ENCODE measurements around the gene EEIG1. TPM values are rescaled to one million over a fixed set of nuclear protein-coding genes. Genes with fewer than 3 reads are reported as not detected.

The EEIG1 gene
- polyA plus RNA-seq, 3 donors, result 11.2 to 18.6 (median 14.9) TPM

DNA sequence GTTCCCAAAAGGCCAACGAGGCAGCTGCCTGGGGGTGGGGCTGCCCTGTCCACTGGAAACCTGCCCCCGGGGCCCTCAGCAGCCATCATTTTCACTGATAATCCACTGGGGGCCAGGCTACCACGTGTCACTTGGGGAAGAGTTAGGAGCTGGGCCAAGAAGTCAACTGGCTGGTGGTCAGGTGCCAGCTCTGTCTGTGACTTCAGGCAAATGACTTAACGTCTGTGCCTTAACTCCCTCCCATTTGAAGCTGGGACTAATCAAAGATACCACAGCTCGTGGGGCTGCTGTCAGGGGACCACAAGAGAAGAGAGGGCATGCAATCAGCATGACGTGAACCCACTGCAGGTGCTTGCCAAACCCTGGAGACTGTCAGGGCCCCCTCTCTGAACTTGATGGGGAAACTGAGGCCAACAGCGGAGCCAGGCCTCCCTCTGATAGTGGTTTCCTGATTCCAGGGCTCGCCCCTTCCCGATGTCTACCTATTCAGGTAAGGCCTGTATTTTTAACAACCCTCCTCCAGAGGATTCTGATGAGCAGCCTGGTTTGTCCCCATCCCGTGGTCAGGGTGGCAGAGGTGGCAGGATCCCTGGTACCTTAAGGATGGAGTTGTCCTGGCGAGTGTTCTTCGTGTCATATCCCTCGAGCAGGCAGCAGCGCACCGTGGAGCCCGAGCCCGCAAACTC is 30.8 kb downstream of the EEIG1 start:
- no peak overlapping the region for H3K27ac ChIP-seq (ENCODE audit: low read depth, low read length)
- 48 to 80% (median 79%) methylated on average over 17 of the region's 17 CpGs for WGBS, 3 donors

DNA sequence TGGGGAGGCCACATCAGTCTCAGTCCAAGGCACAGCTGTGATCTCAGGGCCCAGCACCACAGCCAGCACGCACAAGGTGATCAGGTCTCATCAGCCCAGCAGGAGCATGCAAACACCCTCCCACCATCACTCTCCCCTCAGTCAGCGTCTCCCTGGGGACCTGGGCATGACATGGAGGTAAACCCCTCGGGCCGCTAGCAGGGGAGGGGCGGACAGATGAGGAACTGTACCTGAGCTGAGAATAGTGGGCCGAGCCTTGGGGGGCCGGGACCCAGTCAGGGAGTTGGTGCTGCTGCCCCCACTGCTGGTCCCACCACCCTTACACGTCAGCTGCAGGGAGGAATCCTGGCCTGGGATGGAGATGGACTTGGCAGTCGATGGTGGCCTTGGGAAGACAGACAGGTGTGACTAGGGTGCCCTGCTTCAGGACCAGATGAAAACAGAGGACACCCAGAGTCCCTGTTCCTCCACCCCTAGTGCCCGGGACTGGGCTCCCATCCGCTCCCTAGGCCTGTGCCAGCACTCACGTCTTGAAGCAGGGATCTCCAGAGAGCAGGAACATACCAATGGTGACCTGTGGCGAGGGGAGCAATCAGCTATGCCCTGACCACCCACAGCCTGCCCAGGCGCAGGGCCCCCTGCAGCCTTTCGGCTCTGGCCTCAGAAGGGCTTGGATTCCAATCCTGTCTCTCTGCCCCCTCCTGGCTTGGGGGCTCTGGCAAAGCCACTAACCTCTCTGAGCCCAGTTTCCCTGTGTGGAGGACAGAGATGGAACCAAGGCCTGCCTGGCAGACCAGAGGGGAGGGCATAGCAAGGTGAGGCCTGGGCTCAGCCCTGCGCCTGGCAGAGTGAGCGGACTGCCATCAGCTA is 32.7 kb downstream of the EEIG1 start:
- H3K27ac ChIP-seq (ENCODE audit: low read depth, low read length), result no peak overlapping the region
- 81 to 89% (median 84%) methylated on average over 17 of the region's 17 CpGs for WGBS, 3 donors

DNA sequence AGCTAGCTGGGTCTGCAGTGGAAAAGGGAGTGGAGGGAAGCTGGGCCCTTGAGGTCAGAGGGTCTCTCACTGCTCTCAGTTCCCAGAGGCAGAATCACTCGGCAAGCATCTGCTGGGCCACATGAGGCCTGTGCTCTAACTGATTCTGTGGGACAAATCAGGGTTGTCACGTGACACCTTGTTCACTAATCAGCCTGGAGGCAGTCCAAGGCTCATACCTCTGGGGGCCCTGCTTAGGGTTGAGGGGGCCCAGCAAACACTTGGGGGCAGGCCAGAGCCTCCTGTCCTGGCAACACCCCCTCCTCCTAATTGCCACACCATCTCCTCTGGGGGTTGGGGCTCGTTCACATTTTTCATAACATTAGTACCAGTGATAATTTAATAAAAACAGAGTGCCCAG is 34.1 kb downstream of the EEIG1 start:
- no peak overlapping the region for H3K27ac ChIP-seq (ENCODE audit: low read depth, low read length)
- WGBS, 3 donors, result 56 to 78% (median 60%) methylated on average over 3 of the region's 3 CpGs

DNA sequence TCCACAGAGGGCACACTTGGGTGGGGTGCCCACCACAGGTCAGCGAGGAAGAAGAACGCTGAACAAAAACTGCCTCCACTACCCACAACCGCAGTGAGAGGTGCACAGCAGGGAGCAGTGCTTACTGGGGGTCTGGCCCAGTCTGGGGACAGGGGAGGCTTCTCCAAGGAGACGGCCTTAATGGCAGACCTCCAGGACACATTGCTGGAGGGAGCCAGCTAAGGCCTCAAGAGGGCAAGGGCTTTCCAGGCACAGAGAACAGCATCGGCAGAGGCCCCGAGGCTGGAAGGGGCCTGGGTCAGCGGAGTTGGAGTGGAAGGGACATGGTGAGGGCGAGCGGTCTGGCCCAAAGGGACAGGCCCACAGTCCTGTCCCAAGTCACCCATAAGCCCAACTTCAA is 34.8 kb downstream of the EEIG1 start:
- 82 to 93% (median 87%) methylated on average over 9 of the region's 9 CpGs for WGBS, 3 donors
- no peak overlapping the region for H3K27ac ChIP-seq (ENCODE audit: low read depth, low read length)

DNA sequence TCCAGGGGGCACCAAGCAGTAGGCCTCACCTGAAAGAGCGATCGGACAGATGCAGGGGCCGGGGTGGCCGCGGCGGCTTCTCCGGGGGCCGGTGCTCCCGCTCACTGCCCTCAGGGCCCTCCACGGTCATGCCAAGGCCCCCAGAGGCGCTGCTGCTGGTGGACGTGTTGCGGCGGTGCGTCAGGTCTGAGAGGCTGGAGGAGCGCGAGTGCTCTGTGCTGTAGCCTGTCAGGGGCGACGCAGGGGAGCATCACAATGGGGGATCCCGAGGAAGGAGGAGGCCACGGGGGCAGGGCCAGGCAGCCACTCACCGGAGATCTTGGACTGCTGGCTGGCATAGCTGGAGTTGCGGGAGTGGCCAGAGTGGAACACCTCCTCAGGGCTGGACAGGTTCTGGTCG is 35.5 kb downstream of the EEIG1 start:
- H3K27ac ChIP-seq (ENCODE audit: low read depth, low read length), result no peak overlapping the region
- 92 to 94% (median 93%) methylated on average over 24 of the region's 24 CpGs for WGBS, 3 donors

DNA sequence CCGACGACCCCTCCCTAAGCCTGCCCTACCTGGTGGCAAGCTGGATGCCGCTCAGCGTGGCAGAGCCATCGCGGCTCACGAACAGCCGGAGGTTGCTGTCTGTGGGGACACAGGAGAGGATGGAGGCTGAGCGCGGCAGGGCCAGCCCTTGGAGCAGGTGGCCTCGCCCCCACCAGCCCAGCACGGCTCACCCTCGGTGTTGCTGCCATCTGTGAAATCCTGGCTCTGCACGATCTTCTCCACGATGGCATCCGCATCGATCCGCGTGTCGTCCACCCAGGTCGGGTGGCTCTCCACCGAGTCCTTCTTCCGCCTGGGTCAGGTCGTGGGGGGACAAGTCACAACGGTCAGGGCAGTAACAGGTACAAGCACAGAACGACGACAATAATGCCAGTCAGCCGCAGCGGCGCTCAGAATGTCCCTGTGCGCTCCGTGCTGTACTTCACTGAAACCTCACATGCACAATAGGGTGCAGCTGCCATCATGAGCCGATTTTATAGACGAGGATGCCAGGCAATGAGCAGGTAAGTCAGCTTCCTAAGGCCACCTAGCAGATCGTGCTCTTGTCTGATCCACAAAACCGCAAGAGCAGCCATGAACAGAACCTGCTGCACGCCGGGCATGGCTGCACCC is 36.1 kb downstream of the EEIG1 start:
- no peak overlapping the region for H3K27ac ChIP-seq (ENCODE audit: low read depth, low read length)
- WGBS, 3 donors, result 93 to 95% (median 93%) methylated on average over 38 of the region's 38 CpGs

DNA sequence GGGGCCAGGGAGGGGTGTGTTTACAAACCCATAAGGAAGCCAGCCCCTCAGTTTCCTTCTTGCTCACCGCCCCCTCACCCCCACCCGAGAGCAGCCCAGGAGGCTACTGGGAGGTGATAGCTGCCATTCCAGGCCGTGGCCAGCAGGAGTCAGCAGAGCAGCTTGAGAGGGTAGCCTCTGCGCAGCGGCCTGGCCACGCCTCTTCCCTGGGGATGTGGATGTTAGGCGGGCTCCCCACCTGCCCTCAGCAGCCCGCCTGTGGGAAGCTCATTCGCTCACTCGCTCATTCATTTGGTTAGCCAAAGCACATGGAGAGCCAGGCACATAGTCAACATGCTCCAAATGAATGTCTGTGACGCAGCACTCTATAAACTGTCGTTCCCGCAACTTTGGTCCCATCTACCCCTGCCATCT is 37.1 kb downstream of the EEIG1 start:
- 25 to 45% (median 32%) methylated on average over 13 of the region's 13 CpGs for WGBS, 3 donors
- no peak overlapping the region for H3K27ac ChIP-seq (ENCODE audit: low read depth, low read length)

DNA sequence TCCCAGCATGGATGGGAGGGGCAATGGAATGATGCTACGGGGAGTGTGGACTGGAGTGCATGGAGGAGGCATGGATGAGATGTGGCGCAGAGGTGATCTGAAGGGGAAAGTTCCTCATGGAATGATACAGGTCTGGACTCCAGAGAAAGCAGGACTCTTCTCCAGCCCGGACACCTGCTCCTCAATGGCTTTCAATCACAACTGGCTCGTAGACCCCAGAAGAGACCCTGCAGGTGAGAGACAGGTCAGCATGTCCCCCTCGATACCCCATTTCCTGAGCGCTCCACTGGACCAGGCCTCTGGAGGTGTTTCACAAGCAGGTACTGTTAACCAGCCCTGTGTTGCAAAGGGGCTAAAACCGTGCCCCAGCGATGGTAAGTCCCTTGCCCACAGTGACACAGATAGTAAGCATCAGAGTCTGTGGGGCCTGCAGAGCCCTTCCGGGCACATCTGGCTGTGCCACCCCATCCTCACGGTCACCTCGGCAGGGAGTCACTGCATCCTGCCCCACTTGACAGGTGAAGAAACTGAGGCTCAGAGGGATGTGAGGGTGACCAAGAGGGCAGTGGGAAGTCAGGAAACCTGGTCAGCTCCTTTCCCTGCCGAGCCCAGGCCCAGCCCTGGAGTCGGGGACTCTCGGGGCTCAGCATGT is 37.7 kb downstream of the EEIG1 start:
- no peak overlapping the region for H3K27ac ChIP-seq (ENCODE audit: low read depth, low read length)
- WGBS, 3 donors, result 69 to 85% (median 72%) methylated on average over 14 of the region's 14 CpGs

DNA sequence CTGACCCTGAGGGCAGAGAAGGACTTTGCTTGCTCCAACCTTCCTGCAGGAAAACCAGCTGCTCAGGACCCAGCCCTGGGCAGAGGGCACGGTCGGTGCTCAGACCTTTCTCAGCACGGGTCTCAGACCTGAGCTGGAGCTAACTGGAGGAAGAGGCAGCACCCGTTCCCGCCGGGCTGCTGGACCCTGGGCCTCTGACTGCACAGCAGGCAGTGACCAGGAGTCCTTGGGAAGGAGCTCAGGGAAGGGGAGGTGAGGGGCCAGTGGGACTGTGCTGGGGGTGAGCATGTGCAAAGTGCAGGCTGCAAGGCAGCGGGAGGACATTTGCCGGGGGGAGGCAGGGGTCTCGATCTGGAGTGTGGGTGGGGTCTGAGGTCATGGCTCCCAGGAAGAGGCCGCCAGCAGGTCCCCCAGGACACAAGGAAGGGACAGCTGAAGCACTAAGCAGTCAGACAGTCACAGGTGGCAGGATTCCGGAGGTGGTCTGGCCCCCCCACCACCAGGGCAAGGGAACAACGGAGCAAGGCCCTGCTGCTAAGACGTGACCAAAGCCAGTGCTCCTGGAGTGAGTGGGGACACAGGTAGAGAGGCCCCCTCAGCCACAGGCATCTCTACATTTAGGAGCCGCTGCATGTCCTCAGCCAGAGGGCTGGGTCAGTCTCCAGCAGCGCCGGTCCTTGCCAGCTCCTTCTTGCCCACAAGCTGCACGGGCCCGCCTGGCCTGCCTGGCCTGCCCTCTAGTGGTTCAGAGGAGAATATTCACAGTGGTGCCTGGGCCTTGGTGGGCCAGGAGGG is 38.4 kb downstream of the EEIG1 start:
- H3K27ac ChIP-seq (ENCODE audit: low read depth, low read length), result no peak overlapping the region
- WGBS, 3 donors, result 55 to 66% (median 64%) methylated on average over 18 of the region's 18 CpGs

DNA sequence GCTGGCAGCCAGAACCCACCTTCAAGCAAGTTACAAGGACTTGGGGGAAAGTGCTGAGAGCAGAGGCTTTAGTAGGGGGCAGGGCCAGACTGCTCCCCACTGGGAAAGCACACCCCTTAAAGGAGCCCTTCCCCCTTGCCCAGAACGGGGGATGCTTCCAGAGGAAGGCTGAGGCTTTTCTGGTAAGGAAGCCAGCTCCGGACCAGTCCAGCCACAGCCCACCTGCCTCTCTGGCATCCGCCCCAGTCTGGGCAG is 38.9 kb downstream of the EEIG1 start:
- no peak overlapping the region for H3K27ac ChIP-seq (ENCODE audit: low read depth, low read length)
- 66 to 73% (median 71%) methylated on average over 3 of the region's 3 CpGs for WGBS, 3 donors

DNA sequence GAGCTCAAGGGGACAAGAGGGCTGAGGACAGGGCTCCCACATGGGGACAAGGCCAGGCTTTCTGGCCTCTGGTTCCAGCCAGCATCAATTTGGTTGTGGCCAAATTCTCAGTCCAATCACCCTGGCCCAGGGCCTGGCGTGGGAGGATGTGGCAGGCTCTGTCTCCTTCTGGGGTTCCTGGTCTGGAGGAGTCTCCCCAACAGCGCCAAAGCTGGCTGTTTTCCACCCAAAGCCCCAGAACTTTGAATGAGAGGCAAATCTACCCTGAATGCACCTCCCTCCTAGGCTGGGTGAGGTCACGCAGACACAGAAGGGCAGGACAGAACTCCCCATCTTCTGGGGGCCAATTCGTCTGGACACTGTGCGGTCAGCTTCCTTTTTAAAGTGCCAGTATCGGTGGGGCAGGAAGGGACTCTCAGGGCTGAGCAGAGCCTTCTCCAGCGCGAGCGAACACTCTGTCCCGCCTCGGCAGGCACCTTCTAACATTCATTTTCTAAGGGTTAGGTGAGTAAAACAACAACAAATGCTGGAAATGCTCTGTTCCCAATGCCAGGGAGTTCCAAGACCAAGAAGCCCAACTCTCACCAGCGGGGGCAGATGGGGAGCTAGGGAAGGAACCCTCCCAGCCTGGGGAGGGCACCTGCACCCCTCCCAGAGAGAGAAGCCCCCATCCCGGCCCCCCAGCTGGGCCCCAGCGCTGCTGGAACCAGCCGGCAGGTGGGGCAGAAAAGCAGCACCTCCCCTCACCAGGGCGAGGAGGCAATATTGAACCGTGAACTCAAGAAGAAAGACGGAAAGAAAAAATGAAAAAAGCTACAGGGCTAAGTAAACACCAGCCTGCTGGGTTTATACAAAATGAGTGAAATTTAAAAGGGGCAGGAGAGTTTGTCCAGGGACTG is 39.5 kb downstream of the EEIG1 start:
- 73 to 80% (median 74%) methylated on average over 18 of the region's 18 CpGs for WGBS, 3 donors
- no peak overlapping the region for H3K27ac ChIP-seq (ENCODE audit: low read depth, low read length)

DNA sequence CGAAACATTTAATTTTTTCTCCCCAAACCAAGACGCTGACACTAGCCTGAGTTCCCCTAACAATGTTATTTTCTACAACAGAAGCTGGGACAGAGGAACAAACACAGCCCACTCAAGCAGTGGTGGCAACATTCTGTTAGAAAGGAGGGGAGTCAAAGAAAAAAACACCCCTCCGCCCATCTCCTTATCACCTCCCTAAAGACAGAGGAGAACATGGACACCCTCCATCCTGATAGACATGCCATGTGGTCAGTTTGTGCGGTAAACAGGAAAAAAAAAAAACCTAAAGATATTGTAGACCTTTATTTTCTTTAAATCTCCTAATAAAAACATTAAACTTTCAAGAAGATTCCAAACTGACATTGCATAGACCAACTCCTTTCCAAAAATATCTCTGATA is 40.2 kb downstream of the EEIG1 start:
- 87 to 91% (median 89%) methylated on average over 4 of the region's 4 CpGs for WGBS, 3 donors
- no peak overlapping the region for H3K27ac ChIP-seq (ENCODE audit: low read depth, low read length)

DNA sequence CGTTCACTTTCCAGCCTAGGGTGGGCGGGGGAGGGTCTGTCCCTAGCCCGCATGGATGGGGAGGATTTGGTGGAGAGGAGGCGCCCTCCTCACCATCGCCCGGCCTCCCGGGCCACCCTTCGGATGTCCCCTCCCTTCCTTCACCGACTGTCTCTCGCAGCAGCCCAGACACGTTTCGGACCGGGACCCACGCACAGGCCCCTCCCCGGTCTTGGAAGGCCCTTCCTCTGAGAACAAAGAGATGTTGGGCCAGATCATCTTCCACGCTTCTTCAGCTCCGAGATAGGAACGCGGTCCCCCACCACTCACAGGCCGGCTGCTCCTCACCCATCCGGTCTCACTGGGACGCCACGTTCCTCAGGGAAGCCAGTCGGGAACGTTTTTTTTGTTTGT is 42.5 kb downstream of the EEIG1 start:
- 41 to 49% (median 48%) methylated on average over 25 of the region's 25 CpGs for WGBS, 3 donors
- no peak overlapping the region for H3K27ac ChIP-seq (ENCODE audit: low read depth, low read length)

DNA sequence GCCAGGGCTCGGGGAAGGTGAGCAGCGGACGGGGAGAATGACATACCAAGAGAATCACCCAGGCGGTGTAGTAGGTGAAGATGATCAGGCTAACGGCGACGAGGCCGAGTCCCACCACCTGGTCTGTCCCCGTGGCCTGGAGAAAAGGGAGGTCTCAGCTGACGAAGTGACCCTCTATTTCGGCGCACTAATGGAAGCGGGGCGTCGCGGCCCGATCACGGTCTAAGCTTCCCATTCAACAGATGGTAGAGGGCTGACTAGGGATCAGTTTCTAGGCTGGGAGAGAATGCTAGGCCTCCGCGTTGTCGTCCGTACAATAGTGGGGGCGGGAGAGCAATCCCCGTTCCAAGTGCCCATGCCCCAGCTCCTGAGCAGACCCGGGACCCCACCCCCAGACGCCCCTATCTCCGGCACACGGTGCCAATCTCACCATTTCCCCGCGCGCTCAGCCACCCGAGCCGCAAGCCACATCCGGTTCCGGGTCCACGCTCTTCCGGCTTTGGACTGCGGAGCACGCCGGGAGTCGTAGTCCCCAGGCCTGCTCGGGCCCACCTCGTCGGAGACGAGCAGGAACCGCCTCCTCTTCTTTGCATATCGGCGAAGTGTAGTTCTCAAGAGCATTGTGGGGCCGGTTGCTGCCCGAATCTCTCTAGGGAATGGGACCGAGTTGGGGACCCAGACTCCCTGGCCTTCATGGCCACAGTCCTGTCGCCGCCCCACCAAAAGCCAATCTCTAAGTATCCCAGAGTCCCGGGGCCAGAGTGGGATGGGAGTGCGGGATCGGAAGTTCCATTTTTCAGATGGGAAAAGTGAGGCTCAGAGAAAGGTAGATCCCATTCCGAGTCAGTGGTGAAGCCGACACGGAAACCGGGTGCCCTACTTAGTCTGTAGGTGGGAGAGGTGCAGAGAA is 43.1 kb downstream of the EEIG1 start, which contains the start of gene DPM2:
Gene DPM2, minus strand, starts transcription at position 467 of the 910 bp plus-strand sequence. Its CDS starts 34 bp downstream, at position 433.
- WGBS, 3 donors, result 5 to 6% (median 6%) methylated on average over 56 to 60 of the region's 60 CpGs
- no peak within 1 kb of the TSS for H3K27ac ChIP-seq (ENCODE audit: low read depth, low read length)

DNA sequence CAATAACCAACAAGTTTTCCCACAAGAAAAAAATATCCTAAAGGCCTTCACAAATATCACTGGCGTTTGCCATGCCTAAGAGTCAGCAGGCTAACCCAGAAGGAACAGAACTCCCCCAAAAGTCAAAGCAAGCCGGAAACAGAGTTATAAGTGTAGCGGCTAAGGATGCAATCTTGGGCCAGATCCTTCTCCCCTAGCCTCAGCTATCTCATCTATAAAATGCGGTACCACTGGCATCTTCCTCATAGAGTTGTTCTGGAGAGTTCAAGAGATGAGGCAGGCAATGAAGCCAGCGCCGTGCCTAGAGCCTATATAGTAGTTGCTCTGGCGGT is 43.8 kb downstream of the EEIG1 start:
- no peak overlapping the region for H3K27ac ChIP-seq (ENCODE audit: low read depth, low read length)
- WGBS, 3 donors, result 4 to 14% (median 8%) methylated on average over 7 of the region's 7 CpGs

DNA sequence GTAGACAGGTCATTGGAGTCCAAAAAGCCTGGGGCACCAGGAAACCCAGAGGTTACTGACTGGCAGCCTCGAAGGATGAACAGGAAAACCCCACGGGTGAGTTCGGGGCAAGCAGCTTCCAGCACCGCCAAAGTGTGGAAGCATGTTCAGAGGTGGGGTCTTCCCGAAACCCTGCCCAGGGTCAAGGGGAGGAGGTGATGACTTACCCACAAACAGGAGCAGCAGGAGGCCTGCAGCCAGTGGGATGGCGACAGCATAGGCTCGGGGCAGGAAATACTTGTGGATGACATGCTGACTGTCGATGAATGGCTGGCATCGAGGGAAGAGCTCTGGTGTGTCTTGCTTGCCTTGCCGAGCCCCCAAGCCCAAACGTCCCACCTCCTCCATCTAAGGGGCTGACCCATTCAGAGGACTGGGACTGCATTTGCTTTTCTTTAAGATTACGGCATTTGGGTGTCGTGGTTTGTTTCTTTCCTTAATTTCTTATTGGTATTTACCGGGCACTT is 44.4 kb downstream of the EEIG1 start:
- 73 to 76% (median 73%) methylated on average over 14 of the region's 14 CpGs for WGBS, 3 donors
- no peak overlapping the region for H3K27ac ChIP-seq (ENCODE audit: low read depth, low read length)

Data from adipose tissue (tissue), 3 donors.